ENCODE measurements around the gene MSRB3.

DNA sequence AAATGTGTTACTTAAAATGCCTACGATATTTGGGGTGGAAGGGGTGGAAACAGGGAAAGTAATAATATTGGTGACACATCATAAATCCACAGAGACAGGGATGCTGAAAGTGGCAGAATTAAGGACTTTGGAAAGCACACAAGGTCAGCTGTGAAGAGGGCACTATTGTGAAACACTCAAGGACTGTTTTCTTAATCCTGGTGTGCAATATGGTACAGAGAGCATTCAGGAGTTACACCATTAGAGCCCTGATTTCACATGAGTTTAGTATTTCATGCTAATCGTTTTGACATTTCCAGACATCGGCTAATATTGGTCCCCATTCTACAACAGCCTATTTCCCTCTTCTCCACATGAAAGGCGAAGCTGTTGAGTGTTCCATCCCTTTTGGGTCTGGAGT lies 219.2 kb downstream of the MSRB3 start:
- TF ChIP-seq KDM1A (IDR thresholded peaks at IDR 0.05; ENCODE audit: borderline replicate concordance, low read length) = no peak
- no peak for TF ChIP-seq SP2 (IDR thresholded peaks at IDR 0.05; ENCODE audit: low read length)
- TF ChIP-seq POLR2AphosphoS5 (IDR thresholded peaks at IDR 0.05; ENCODE audit: low read depth, low read length) = no peak
- TF ChIP-seq CBX5 (IDR thresholded peaks at IDR 0.05; ENCODE audit: low read depth, low read length) = no peak
- TF ChIP-seq TCF12 (IDR thresholded peaks at IDR 0.05; ENCODE audit: low read depth, low read length) = no peak
- no peak for TF ChIP-seq TEAD4 (IDR thresholded peaks at IDR 0.05; ENCODE audit: low read depth, low read length)
- TF ChIP-seq EP300 (IDR thresholded peaks at IDR 0.05; ENCODE audit: borderline replicate concordance in 1 of 2, low read depth in 2 of 2, low read length in 2 of 2) = no peak
- TF ChIP-seq, protein P1, sequence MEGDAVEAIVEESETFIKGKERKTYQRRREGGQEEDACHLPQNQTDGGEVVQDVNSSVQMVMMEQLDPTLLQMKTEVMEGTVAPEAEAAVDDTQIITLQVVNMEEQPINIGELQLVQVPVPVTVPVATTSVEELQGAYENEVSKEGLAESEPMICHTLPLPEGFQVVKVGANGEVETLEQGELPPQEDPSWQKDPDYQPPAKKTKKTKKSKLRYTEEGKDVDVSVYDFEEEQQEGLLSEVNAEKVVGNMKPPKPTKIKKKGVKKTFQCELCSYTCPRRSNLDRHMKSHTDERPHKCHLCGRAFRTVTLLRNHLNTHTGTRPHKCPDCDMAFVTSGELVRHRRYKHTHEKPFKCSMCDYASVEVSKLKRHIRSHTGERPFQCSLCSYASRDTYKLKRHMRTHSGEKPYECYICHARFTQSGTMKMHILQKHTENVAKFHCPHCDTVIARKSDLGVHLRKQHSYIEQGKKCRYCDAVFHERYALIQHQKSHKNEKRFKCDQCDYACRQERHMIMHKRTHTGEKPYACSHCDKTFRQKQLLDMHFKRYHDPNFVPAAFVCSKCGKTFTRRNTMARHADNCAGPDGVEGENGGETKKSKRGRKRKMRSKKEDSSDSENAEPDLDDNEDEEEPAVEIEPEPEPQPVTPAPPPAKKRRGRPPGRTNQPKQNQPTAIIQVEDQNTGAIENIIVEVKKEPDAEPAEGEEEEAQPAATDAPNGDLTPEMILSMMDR (IDR thresholded peaks at IDR 0.05; ENCODE audit: control extremely low read depth in 1 of 3, insufficient read depth in 1 of 3, low read depth in 1 of 3, low read length in 3 of 3) = no peak
